Fibroblast of skin of right biceps (primary cell): ENCODE data around the gene JAM2.

Experiments
- DNase-seq: peaks from one replicate; pipeline ENCODE4 v3.0.0-alpha.2; 2013

Gene JAM2

DNA sequence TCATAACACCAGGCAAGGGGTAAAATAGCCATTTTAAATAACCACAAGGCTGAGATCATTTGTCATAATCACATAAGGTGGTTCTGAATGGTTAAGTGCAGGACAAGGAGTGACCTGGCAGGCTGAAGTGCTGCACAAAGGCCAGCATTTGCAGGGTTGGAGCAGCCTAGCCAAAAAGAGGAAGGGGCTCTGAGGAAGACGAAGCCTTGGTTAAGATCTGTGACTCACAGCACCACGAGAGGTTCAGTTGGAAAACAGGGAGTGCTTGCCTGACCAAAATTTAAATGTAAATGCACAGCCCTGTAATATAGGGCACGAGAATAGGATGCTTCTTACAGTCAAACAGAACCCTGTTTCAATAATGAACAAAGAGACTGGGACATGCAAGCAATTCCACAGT lies 83.6 kb downstream of the JAM2 start:
- DNase-seq: no peak

DNA sequence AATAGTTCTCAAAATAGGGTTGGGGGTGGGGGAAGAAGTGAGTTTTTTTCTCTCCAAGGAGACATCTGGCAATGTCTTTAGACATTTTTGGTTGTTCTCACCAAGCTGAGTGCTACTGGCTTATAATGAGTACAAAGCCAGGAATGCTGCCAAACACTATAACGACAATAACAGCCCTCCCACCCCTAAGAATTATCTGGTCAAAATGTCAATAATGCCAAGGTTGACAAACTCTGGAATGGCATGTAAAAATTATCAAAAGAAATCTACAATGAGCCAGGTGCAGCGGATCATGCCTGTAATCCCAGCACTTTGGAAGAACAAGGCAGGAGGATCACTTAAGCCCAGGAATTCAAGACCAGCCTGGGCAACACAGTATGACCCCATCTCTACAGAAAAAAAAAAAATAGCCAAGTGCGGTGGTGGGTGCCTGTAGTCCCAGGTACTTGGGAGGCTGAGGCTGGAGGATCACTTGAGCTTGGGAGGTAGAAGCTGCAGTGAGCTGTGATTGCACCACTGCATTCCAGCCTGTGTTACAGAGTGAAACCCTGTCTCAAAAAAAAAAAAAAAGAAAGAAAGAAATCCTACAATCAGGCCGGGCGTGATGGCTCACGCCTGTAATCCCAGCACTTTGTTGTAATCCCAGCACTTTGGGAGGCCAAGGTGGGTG lies 93.2 kb downstream of the JAM2 start:
- DNase-seq: no peak

DNA sequence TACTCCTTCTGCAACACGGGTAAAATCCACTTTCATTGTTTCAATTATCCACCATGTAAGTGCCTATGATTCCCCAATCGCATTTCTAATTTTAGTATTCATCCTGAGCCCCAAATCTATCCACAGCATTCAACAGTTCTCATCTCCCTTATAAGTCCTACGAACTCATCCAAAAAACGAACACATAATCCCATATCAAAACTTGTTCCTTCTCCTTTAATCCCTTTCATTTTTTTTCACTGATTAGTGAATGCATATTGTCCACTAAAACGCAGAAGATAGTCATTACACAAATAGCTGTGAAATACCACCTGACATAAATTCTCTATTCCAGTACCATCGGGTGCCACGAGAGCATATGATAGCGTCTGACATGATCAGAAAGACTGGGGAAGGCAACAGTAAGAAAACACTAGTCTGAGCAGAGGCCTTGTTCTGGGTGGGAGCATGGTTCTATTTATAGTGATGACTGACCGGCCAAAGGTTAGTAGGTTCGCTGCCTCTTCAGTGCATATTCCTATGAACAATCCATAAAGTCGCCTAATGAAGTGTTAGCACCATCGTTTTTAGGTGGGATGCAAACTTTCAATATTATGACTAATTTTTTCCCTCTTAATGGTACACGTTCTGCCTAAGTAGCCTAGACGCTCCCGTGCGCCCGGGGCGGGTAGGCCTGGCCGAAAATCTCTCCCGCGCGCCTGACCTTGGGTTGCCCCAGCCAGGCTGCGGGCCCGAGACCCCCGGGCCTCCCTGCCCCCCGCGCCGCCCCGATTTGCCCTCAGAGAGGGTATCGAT lies 95.0 kb downstream of the JAM2 start:
- DNase-seq: peak; percentile 15

DNA sequence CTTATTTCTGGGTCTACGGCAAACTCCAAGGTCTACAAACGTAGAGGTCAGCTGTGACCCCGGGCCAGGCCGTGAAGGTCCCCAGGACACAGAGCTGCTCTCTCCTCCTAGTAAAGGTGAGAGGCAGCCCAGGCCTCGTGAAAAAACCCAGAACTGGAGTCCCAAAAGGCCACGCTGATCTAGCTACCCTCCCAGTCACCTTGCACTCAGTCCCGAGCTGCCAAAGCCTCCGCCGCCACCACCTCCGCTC lies 95.5 kb downstream of the JAM2 start:
- no peak for DNase-seq

DNA sequence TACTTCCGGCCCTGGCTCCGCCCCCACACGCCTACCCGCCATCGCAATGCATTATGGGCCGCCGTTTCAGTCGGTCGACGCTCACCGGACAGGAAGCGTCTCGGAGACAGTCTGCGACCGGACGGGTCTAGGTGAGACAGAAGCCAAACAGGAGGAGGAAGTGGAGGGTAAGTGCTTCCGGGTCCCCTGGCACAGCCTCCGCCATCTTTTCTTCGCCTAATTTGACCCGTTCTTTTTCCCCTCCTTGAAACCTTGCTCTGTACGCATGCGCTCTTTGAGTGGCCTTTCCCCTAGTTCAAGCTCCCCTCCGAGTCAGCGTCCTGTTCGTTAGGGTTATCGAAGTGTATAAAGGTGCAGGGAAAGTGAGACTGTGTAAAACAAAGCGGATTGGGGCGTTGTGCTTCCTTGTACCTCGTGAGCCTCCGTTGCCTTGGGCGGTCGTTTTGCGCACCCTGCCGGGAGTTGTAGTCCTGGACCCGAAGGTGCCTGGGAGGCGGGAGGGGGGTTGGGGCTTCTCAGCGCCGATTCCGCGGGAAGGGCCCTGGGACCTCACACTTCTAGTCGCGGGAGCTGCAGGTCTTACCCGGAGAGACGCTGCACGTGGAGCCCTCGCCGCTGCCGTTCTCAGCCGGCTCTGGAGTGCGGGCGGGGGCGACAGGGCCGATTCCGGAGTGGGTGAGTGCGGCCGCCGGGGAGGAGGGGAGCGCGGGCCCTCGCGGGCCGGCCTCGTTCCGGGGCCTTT lies 96.0 kb downstream of the JAM2 start, which contains the start of the genes ATP5PF and GABPA:
Gene ATP5PF (minus strand): TSS at position 1 of the 742 bp plus-strand sequence. CDS start 5,110 bp downstream, outside the sequence.
Gene GABPA (plus strand): TSS at position 69 of the 742 bp plus-strand sequence. CDS start 6,627 bp downstream, outside the sequence.
- peak; percentile 99 for DNase-seq

DNA sequence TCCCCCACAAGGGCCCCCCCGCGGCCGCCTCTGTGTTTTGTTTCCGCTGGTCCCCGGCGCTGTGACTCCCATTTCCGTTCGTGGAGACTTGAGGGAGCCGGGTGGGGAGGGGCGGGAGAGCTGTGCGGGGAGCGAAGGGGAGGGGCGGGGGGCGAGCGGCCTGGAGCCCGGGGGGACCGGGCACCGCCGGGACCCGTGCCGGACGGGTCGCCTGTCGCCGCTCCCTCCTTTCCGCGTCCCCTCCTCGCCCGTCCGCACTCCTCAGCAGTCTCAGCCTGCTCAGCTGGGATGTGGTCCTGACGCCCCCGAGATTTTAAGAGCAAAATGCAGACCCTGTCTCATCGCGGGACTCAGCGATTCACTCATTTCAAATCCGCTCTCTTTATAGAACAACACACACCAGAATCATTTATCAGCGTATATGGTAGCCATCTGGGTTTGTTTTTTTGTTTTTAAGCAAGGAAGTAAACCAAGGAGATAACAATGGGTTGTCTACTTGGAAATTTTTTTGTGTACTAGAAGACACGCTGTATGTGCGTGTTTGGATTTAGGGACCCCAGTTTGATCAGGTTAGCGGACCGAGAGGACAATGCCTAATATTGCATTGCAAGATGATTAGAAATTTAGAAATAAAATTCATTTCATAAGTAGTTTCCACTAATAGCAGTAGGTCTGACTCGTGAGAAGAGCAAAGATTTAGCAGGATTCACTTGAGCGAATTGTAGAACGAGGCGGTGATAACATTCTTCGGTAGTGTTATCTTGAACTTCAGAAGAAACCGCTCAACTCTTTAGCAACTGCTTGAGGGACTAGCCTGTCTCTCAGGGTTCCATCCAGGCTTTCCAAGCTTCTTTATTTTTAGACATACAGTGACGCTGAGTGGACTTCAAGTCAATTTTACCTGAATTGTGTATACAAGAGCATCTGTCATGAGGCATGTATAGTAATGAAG lies 96.9 kb downstream of the JAM2 start:
- DNase-seq: peak; percentile 90

DNA sequence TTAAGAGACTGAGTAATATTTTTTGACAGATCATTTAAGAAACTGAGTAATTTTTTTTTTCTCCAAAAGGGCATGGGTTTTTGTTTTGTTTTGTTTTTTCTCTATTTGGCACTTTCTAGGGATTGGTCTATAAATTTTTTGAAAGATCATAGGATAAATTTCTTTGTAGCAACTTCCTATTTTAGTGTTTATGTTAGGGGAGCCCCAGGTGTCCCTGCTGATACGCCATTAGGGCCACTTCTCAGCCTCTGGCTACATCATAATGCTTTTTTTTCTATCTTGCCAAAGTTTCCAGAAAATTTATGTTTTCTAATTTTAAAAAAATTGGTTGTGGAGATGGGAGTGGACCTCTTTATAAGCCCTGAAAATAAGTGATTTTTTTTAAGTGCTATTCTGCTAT lies 98.4 kb downstream of the JAM2 start:
- no peak for DNase-seq

DNA sequence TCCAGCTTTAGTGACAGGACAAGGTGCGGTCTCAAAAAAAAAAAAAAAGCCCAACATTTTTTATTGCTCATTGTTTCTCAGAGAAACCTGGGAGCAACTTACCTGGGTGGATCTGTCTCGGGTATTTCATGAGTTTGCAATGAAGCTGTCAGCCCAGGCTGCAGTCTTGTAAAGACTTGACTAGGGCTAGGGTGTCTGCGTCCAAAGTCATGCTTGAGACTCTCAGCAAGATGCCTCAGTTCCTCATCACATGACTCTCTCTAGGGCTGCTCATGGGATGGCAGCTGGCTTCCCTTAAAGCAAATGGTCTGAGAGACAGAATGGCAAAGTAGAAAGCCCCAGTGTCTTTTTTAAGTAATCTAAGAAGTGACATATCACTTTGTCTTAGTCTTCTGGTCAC lies 103.8 kb downstream of the JAM2 start:
- DNase-seq: no peak

DNA sequence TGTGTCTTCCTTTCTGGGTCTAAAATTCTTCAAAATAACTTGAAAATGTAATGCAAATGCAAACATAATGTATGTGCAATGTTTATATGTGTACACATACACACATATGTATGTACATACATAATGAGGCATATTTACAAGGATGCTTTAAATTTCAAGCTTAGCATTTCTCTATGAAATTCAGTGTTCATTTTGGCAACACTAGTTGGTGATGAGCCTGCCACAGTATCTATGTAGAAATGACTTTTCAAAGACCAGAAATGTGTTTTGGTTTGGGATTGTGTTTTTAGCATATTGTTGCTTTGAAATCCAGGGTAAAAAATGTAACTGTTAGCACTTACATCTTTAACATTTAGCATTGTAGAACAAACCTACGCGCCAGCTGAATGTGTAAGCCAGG lies 105.8 kb downstream of the JAM2 start:
- no peak for DNase-seq

DNA sequence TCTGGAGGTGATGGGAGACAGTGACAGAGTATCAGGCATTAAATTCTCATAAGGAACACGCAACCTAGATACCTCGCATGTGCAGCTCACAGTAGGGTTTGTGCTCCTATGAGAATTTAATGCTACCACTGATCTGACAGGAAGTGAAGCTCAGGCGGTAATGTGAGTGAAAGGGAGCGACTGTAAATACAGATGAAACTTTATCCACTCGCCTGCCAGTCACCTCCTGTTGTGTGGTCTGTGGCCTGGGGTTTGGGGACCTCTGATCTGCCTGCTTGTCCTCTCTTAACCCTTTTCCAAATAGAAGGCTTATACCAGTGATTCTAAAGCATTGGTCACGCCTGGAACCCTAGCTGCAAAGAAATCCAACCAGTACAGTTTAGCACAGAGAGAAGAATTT lies 111.0 kb downstream of the JAM2 start:
- DNase-seq: no peak

DNA sequence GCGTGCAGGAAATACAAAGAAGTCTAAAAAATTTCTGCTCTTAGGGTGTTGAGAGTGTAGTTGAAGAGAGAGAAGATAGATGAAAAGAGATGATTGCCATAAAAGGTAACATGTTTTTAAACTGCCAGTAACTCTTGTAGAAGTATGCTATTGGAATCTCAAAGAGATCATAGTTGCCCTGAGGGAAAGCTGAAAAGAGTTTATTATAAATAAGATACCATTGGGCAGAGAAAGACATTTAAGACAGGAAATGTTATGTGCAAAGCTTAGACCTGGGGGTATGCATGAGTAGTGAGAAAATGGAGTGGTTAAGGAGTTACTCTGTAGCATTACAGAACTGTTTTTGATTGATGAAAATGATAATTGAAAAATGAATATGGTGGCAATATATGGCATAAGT lies 113.4 kb downstream of the JAM2 start:
- DNase-seq: no peak

DNA sequence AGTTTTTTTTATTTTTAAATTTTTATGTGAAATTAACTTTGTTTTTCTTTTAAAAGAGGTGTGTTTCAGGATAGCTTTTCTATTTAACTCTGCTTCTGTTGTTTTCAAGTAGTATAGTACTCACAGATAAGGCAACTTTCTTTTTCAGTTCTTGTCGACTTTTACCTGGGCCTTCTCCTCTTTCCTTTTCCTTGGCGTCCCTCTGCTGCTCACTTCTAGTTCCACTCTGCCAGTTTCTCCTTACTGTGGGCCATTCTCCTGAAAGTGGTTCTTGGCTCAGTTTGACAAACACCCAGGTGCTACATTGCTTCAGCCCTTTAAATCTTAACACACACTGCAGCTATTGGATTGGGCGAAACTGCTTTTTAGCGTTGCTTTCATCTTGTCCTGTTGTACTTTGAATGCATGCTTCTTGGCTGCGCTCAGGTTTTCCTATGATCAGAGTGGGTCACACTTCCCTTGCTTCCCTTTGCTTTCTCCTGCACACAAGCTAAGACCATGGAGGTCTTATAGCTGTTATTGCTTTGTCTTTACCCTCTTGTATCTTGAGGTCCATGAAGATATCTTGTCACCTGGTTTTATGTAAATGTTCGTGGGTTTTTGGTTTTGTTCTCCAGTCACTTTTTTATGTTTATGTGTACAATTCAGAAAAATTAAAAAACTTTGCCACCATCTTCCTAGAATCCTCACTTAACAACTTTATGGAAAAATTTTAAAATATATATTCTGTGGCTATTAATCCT lies 117.3 kb downstream of the JAM2 start:
- DNase-seq: no peak

DNA sequence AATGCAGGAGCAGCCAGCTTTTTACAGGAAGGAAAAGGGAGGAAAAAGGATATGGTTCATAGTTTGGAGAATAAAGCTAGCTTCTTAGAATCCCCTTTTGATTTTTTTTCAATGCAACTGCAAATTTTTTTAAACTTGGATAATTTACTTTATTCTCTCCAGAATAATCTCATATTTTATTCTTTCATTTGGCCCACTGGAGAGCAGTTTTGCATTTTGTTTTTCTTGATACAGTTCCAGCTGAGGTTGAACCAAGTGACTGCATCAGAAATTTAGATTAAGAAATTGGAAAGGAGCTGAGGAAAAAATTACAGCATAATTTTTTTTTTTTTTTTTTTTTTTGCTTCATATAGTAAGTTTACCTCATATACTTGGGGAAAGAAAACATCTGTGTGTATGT lies 118.5 kb downstream of the JAM2 start:
- DNase-seq: no peak

DNA sequence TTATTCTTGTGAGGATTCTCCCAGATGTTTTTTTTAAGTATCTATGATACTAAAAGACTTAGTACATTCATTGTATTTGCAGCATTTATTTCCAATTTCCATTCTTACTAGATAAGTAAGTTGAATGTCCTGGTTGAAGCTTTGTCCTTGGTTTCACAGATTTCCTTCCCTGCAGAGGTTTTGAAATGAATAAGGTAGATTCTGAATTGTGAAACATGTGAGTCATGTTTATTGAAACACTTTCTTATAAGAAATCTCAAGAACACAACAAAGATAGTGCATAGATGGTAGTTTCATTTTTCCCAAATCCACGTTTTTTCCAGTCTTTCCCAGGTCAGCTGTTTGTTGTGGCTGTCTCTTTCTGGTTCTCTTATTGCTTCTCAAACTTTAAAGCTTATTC lies 120.5 kb downstream of the JAM2 start:
- DNase-seq: no peak

DNA sequence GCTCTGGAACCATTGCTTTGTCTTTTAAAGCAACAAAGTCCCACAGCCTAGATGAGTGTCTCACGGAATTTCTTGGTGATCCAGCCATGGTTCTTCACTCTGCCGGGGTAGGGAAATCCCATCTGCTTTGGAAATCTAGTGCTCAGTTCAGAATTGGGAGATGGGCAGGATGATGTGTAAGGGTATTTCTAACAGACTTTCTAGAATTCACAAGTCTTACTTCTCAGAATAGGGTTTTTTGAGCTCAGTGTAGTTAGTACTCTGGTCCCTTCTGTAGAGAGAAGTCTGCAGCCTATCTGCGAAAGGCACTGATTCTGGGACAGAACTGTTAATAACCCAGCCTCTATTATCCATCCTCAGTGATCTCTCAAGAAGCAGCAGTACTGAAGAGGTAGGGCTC lies 121.0 kb downstream of the JAM2 start:
- no peak for DNase-seq

DNA sequence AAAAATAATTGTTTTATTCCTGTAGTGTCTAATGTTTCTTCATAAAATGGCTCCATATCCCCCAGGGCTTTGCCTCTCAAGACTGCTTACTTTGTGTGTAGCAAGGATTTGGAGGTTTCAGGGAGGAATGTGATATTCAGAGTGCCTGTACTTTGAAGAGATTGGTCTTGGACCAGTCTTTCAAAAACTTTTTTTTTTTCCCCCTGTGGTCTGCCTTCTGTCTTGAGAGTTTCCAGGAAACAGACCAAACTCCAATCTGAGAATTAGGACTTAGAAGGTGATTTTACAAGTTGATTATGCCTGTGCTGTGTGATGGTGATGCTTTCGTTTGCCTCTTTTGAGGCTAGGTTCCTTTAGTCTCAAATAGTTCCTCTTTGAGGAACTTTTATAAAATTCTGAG lies 121.6 kb downstream of the JAM2 start:
- no peak for DNase-seq

DNA sequence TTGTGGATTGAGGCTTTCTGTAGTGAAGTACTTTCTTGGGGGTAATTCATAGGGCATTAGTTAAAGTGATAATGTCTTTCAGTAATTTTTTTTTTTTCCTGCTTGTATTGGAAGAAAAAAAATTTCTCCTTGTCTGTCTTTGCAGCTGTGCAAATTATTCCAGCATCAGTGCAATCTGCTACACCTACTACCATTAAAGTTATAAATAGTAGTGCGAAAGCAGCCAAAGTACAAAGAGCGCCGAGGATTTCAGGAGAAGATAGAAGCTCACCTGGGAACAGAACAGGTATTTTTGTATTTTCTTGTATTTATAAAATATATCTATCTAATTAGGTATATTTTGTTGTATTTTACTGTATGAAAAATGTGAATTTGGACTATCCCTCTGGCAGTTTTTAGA lies 125.0 kb downstream of the JAM2 start:
- DNase-seq: no peak
